Heart right ventricle (tissue), 16 donors: ENCODE measurements around the gene CA7. TPM values are rescaled to one million over a fixed set of nuclear protein-coding genes. Genes with fewer than 3 reads are reported as not detected.
"Not testable (repeated sequence)": the region's sequence is repeated elsewhere in the genome, so short reads cannot be mapped to it uniquely, and the experiment has no call there.

ENCODE experiments used
- ATAC-seq, 8 donors: fragments of 200-7000 bp; cut with Tn5 transposase; one replicate each; pipeline ENCODE4 v1.9.1; 2020; ENCODE audit warnings: mild to moderate bottlenecking in 8 of 8, moderate library complexity in 8 of 8, moderate number of reproducible peaks in 1 of 8
- DNase-seq, 2 donors: peaks; one replicate each; pipeline ENCODE4 v3.0.0-alpha.2; 2020
- H3K27ac ChIP-seq, 10 donors: fragments of 200-600 bp; sonication (generic) in 2 of 10; one replicate each; pipeline versions ENCODE4 v1.5.0 to v1.8.0; 2020 to 2022; ENCODE audit warnings: mild to moderate bottlenecking in 3 of 10
- H3K27me3 ChIP-seq, 7 donors: fragments of 200-600 bp; one replicate each; pipeline ENCODE4 v1.8.0; 2021 to 2022; ENCODE audit warnings: mild to moderate bottlenecking in 2 of 7
- H3K36me3 ChIP-seq, 9 donors: fragments of 200-600 bp; sonication (generic) in 1 of 9; one replicate each; pipeline versions ENCODE4 v1.5.0 to v1.8.0; 2020 to 2022; ENCODE audit warnings: mild to moderate bottlenecking in 2 of 9
- H3K4me1 ChIP-seq, 9 donors: fragments of 200-600 bp; sonication (generic) in 1 of 9; one replicate each; pipeline versions ENCODE4 v1.5.0 to v1.8.0; 2020 to 2022; ENCODE audit warnings: mild to moderate bottlenecking in 4 of 9
- H3K4me3 ChIP-seq, 10 donors: fragments of 200-600 bp; sonication (generic) in 2 of 10; one replicate each; pipeline versions ENCODE4 v1.5.0 to v1.8.0; 2020 to 2022; ENCODE audit warnings: mild to moderate bottlenecking in 7 of 10, moderate library complexity in 2 of 10
- H3K9me3 ChIP-seq, 11 donors: fragments of 200-600 bp in 10 of 11; sonication (generic) in 2 of 11; one replicate each; pipeline versions ENCODE4 v1.5.0 to v1.8.0; 2013 to 2022; ENCODE audit warnings: mild to moderate bottlenecking in 2 of 11, control low read depth in 1 of 11, moderate library complexity in 1 of 11
- WGBS, 2 donors: extraction: QIAGEN DNeasy Blood & Tissue Kit; methylation state at CpG; one replicate each; pipeline ENCODE4 v1.1.7; 2013; ENCODE audit warnings: inconsistent platforms in 1 of 2; 5-methylcytosine and 5-hydroxymethylcytosine counted together
- intact Hi-C, 10 donors: fragments of 100-400 bp; cut with DNase I; formaldehyde crosslinking; loops; one replicate each; pipeline versions ENCODE4 v1.11.1 to v1.14.2; 2022
- polyA plus RNA-seq, 2 donors: library from polyadenylated mRNA; stranded (reverse); fragments of 200-250 nt; gene quantifications; one replicate each; pipeline ENCODE4 v1.2.3, GENCODE V29; 2013
- total RNA-seq, 10 donors: library from RNA; stranded (reverse); fragmentation: NEBNext Ultra II Directional in 3 of 10; extraction: Animal tissue kit (Norgen Biotek cat#: 25700) in 3 of 10; gene quantifications; one replicate each; pipeline versions ENCODE4 v1.2.1 to v1.2.4, GENCODE V29; 2021 to 2023
- TF ChIP-seq, protein P1 (sequence below), 9 donors: fragments of 200-600 bp; sonication (generic) in 2 of 9; IDR thresholded peaks; one replicate each; pipeline versions ENCODE4 v1.5.0 to v1.8.0; 2021 to 2022; ENCODE audit warnings: antibody characterized with exemption in 9 of 9, mild to moderate bottlenecking in 5 of 9, moderate library complexity in 1 of 9
- donor health status: Arrhythmogenic right ventricular cardiomyopathy.
- donor health status: ischemic (EF 13 %, LVEDD 7.1; RV severe dilation, severe dysfunction).
- donor health status: healthy with polysubstance abuse.
- donor health status: DM: no; HTN: yes; CAD: no.
- donor health status: DM: no; HTN: no; CAD: no.
- donor health status: ischemic (EF 25% LVEDD 6.9; RV normal size, moderate dysfunction).
- donor health status: ischemic (EF 25% LVEDD 5.7; RV mildly dilated, moderate dysfunction).
- donor health status: healthy.
- donor health status: DM: yes; HTN: yes; CAD: no.
- donor health status: Ischemic cardiomyopathy.
- donor health status: ischemic (EF 35%, LVEDD 5.7; RV mildly dilated, moderate dysfunction).
- donor health status: nonischemic (EF 11% LVEDD 7.7; RV severe dilation, severe dysfunction).
- donor health status: DM: yes; HTN: yes; CAD: no.
- donor health status: PGD.
- donor health status: ischemic (EF 29% LVEDD 5.4; RV normal size, mild dysfunction).
- donor health status: nonischemic (EF 23%, LVEDD 6.1; RV moderate dilation, normal function).

Gene CA7
- total and polyA plus RNA-seq, 12 donors: not detected

DNA sequence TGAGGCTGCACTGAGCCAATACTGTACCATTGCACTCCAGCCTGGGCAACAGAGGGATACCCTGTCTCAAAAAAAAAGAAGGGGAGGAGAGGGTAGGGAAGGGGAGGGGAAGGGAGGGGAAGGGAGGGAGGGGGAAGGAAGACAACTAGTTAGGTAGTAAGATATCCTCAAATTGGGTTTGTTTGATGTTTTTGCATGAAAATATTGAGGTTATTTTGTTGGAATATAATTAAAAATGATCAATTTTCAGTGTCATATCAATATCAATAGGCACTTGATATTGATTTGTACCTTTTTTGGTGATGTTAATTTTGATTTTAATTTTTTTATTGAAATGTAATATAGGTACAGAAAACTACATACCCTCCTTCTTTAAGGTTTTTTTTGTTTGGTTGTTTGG is 19.5 kb downstream of the CA7 start:
- intact Hi-C loops: loop anchor here in 4 of 10 donors (10.0 kb wide), 3 partner anchors 139 to 259 kb away; partner anchors contain the start of gene CMTM3 (in 1 of the 4)
- TF ChIP-seq, protein P1, sequence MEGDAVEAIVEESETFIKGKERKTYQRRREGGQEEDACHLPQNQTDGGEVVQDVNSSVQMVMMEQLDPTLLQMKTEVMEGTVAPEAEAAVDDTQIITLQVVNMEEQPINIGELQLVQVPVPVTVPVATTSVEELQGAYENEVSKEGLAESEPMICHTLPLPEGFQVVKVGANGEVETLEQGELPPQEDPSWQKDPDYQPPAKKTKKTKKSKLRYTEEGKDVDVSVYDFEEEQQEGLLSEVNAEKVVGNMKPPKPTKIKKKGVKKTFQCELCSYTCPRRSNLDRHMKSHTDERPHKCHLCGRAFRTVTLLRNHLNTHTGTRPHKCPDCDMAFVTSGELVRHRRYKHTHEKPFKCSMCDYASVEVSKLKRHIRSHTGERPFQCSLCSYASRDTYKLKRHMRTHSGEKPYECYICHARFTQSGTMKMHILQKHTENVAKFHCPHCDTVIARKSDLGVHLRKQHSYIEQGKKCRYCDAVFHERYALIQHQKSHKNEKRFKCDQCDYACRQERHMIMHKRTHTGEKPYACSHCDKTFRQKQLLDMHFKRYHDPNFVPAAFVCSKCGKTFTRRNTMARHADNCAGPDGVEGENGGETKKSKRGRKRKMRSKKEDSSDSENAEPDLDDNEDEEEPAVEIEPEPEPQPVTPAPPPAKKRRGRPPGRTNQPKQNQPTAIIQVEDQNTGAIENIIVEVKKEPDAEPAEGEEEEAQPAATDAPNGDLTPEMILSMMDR (IDR thresholded peaks at IDR 0.05): no peak
- no peaks in the 10 kb centered on the region for H3K36me3 ChIP-seq
- no peaks in the 10 kb centered on the region for H3K27me3 ChIP-seq
- no peaks in the 10 kb centered on the region for H3K9me3 ChIP-seq
- H3K4me1 ChIP-seq: peaks cover 0 to 6% (median 0%) of the 10 kb centered on the region in 9 donors
- no peak overlapping the region for H3K4me3 ChIP-seq
- ATAC-seq: no peak
- DNase-seq: no peak
- H3K27ac ChIP-seq: no peak overlapping the region

DNA sequence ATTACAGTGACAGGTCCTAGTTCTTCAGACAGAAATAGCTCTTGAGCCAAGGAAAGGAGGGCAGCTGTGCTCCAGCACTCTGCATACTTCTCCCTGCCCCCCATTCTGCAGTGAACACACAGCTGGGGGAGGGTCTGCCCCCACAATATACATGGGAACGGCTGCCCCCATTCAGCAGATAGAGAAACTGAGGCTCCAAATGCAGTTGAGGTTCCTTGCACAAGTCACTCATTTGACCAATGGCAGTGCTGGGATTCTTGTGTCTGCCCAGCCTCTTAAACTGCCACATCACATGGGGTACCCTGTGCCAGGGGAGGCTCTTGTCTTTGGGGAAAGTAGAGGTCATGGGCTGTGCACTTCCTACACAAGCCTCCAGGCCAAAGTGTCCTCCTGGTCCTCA is 25.2 kb downstream of the CA7 start:
- no peak for ATAC-seq
- Histone ChIP-seq H3K36me3 (no peaks in the 10 kb centered on the region), H3K9me3 (no peaks in the 10 kb centered on the region), H3K27me3 (no peaks in the 10 kb centered on the region), H3K27ac (no peak overlapping the region), H3K4me1 (peaks cover 0 to 14% (median 9%) of the 10 kb centered on the region in 9 donors), H3K4me3 (no peak overlapping the region)
- intact Hi-C loops: loop anchor here (2.0 to 10.0 kb wide), 11 partner anchors 37 to 462 kb away; partner anchors contain the start of genes NAE1 (in 4 of the 10) and CMTM3 (in 1 of the 10)
- DNase-seq: no peak
- TF ChIP-seq, protein P1 (IDR thresholded peaks at IDR 0.05): no peak
- 94 to 100% methylated on average over 1 of the region's 1 CpG for WGBS, 2 donors

DNA sequence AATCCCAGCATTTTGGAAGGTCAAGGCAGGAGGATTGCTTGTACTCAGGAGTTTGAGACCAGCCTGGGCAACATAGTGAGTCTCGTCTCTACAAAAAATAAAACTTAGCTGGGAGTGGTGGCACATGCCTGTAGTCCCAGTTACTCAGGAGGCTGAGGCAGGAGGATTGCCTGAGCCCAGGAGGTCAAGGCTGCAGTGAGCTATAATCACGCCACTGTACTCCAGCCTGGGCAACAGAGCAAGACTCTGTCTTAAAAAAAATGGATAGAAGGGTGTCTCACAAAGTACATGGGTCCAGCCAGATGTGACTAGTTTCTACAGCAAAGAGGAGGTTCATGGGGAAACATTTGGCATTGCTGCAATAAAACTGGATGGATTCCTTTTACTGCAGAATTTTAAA is 27.1 kb downstream of the CA7 start:
- not testable (repeated sequence) for ATAC-seq, H3K9me3 ChIP-seq, H3K27me3 ChIP-seq, H3K36me3 ChIP-seq, DNase-seq, H3K4me3 ChIP-seq, H3K27ac ChIP-seq
- intact Hi-C loops: loop anchor here in 2 of 10 donors (5.0 kb wide), 2 partner anchors 139 to 144 kb away; no protein-coding TSS in a partner anchor
- 97 to 100% methylated on average over 2 of the region's 2 CpGs for whole genome bisulfite sequencing, 2 donors
- H3K4me1 ChIP-seq: peaks cover 0 to 21% (median 9%) of the 10 kb centered on the region in 9 donors

DNA sequence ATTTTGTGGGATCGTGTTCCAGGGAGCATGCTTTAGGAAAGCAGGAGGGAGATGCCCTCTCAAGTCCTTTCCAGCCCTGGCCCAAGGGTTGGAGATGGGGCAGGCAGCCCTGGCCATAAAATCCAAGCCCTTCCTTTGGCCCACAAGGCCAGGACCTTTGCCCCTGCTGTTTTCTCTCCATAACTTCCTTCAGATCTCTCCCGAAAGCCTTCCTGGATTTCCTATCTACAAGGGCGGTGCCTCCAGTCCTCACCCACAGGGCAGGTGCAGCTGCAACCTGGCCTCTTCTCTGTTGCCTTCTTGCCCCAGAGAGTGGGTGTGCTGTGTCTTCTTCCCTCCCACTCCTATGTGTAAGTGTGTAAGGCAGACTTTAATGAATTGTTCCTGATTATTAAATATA is 27.6 kb downstream of the CA7 start:
- intact Hi-C loops: loop anchor here in 3 of 10 donors (2.0 to 5.0 kb wide), 3 partner anchors 41 to 145 kb away; partner anchors contain the start of gene NAE1 (in 1 of the 3)
- no peaks in the 10 kb centered on the region for H3K36me3 ChIP-seq
- no peak overlapping the region for H3K4me3 ChIP-seq
- H3K27me3 ChIP-seq: peaks cover 0 to 5% (median 0%) of the 10 kb centered on the region in 7 donors
- peaks cover 0 to 21% (median 9%) of the 10 kb centered on the region in 9 donors for H3K4me1 ChIP-seq
- DNase-seq: no peak
- no peaks in the 10 kb centered on the region for H3K9me3 ChIP-seq
- 79 to 91% methylated on average over 3 of the region's 3 CpGs for WGBS, 2 donors
- no peak overlapping the region for H3K27ac ChIP-seq
- TF ChIP-seq, protein P1 (IDR thresholded peaks at IDR 0.05): no peak
- no peak for ATAC-seq

DNA sequence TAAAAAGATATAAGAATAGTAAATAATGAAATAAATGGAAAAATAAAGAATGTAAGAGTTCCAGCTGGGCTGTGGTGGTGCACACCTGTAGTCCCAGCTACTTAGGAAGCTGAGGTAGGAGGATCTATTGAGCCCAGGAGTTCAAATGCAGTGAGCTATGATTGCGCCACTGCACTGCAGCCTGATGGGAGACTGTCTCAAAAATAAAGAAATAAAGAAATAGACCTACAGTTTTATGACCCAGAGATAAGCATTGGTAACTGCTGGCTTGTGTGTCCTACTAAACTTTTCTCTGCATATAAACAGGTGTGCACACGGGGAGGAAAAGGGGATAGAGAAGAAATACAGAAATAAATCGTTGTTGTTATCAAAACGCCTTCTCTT is 28.3 kb downstream of the CA7 start:
- intact Hi-C loops: loop anchor here in 3 of 10 donors (2.0 to 5.0 kb wide), 3 partner anchors 42 to 145 kb away; partner anchors contain the start of gene NAE1 (in 1 of the 3)
- 53 to 62% methylated on average over 4 of the region's 4 CpGs for WGBS, 2 donors
- Histone ChIP-seq H3K36me3 (no peaks in the 10 kb centered on the region), H3K9me3 (no peaks in the 10 kb centered on the region), H3K4me3 (peak overlapping the region in 9 of 10 donors; percentile 8 to 52 (median 43)), H3K27ac (peak overlapping the region in 5 of 10 donors; percentile 1 to 70 (median 27)), H3K4me1 (peaks cover 0 to 21% (median 9%) of the 10 kb centered on the region in 9 donors), H3K27me3 (peaks cover 0 to 5% (median 0%) of the 10 kb centered on the region in 7 donors)
- DNase-seq (no peak), ATAC-seq (no peak)
- TF ChIP-seq, protein P1 (IDR thresholded peaks at IDR 0.05): no peak
